Ovary (tissue), 3 donors: ENCODE measurements around the gene COL1A2.

Experiments used
- CTCF ChIP-seq, 3 donors: fragments of 450-650 bp in 2 of 3; fragments of 200-600 bp in 1 of 3; IDR thresholded peaks; one replicate each; pipeline versions ENCODE4 v1.5.1 to v1.8.0; 2016 to 2022; ENCODE audit warnings: antibody characterized with exemption in 3 of 3, mild to moderate bottlenecking in 1 of 3
- EP300 ChIP-seq: sonication (generic); formaldehyde crosslinking; IDR thresholded peaks from one replicate; pipeline ENCODE4 v1.6.1; 2017; ENCODE audit warnings: antibody characterized with exemption
- donor health status: DM: no; HTN: no; CAD: no.

GRCh38 chr7:94352887-94353286 is 41.8 kb upstream of the COL1A2 start:
- no peak for TF ChIP-seq CTCF (IDR thresholded peaks at IDR 0.05)
- TF ChIP-seq EP300, result no peak
